Uterine smooth muscle cell (primary cell): ENCODE data around the gene ZNF684. TPM values are rescaled to one million over a fixed set of nuclear protein-coding genes. Genes with fewer than 3 reads are reported as not detected.

Source experiments
- total RNA-seq: library from RNA; depleted of rRNA; stranded (reverse); fragments of >200 nt; gene quantifications from 2 replicates; pipeline ENCODE4 v1.2.3, GENCODE V29; 2014

The ZNF684 gene
- 2.2 and 5.1 TPM in 2 replicates for total RNA-seq

DNA sequence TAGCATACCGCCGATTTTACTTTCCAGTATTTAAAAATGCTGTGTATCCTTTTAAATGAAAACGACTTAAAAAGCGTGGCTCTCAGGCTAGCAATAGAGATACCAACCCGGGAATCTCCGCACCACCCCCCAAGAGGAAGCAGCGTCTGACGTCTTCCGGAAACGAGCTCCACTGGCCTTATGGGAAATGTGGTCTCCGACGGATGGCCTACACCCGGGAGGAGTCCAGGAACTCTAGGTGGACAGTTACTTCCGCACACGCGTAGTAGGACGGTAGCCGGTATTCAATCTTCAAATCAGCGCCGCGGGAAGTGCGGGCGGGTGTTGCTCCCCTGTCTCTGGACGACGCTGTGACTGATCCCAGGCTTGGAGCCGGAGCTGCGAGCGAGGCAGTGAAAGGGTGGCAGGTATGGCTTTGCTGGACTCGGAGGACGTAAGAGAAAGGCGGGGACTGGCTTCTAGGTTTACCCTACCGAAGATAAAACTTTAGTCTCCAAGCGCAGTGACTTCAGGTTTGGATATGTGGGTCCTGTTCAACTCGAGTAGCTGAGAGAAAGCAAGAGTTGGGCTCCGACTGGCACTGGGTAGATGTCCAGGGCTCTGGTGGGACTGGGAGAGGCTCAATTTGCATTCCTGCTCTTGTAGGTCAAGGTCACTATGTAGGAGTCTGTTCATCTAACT is at the start of gene ZNF684:
TSS of gene ZNF684 (plus strand) at position 257 of the 681 bp plus-strand sequence. CDS start 1,530 bp downstream, outside the sequence.

GRCh38 chr1:40508375-40509341 is 22.8 kb upstream of the ZNF684 start, which contains the start of gene EXO5:
EXO5 (plus strand) TSS chr1:40508767; CDS start chr1:40514545, 5,778 bp downstream.

Other genes with a start within 250 kb of the ZNF684 start
- 0.55 and 1.00 TPM in 2 replicates for gene COL9A2, start 214.4 kb upstream of the ZNF684 start, total RNA-seq
- gene SMAP2, start 157.9 kb upstream of the ZNF684 start, total RNA-seq = 12.4 and 23.0 TPM in 2 replicates
- 2.2 and 5.3 TPM in 2 replicates for gene ZFP69B, start 81.2 kb upstream of the ZNF684 start, total RNA-seq
- gene ZFP69, start 54.3 kb upstream of the ZNF684 start, total RNA-seq = 2.9 and 3.2 TPM in 2 replicates
- 11.4 and 14.3 TPM in 2 replicates for gene EXO5, start 22.9 kb upstream of the ZNF684 start, total RNA-seq
- gene RIMS3, start 134.0 kb downstream of the ZNF684 start, total RNA-seq = 0.44 and 0.50 TPM in 2 replicates
- gene NFYC, start 160.1 kb downstream of the ZNF684 start, total RNA-seq = 21.5 and 23.8 TPM in 2 replicates